ENCODE results near the gene MROH2A.

The MROH2A gene

GRCh38 chr2:233807215-233807865, 29.2 kb downstream of the MROH2A start:
- H3K4me2 ChIP-seq (ENCODE audit: low read depth, low read length, poor library complexity, severe bottlenecking): no peak overlapping the region
- H3K36me3 ChIP-seq (ENCODE audit: insufficient read depth, low read length): no peaks in the 10 kb centered on the region
- no peaks in the 10 kb centered on the region for H3K4me1 ChIP-seq (ENCODE audit: insufficient read depth, low read length, poor library complexity, severe bottlenecking)
- H3K9ac ChIP-seq (ENCODE audit: low read depth, low read length, poor library complexity, severe bottlenecking): no peak overlapping the region
- no peak overlapping the region for H3K4me3 ChIP-seq (ENCODE audit: low read length, poor library complexity, severe bottlenecking)
- no peaks in the 10 kb centered on the region for H3F3A ChIP-seq (ENCODE audit: low read depth)
- no peaks in the 10 kb centered on the region for H4K20me1 ChIP-seq (ENCODE audit: insufficient read depth, low read length, poor library complexity, severe bottlenecking)
- TF ChIP-seq, protein P1, sequence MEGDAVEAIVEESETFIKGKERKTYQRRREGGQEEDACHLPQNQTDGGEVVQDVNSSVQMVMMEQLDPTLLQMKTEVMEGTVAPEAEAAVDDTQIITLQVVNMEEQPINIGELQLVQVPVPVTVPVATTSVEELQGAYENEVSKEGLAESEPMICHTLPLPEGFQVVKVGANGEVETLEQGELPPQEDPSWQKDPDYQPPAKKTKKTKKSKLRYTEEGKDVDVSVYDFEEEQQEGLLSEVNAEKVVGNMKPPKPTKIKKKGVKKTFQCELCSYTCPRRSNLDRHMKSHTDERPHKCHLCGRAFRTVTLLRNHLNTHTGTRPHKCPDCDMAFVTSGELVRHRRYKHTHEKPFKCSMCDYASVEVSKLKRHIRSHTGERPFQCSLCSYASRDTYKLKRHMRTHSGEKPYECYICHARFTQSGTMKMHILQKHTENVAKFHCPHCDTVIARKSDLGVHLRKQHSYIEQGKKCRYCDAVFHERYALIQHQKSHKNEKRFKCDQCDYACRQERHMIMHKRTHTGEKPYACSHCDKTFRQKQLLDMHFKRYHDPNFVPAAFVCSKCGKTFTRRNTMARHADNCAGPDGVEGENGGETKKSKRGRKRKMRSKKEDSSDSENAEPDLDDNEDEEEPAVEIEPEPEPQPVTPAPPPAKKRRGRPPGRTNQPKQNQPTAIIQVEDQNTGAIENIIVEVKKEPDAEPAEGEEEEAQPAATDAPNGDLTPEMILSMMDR (conservative IDR thresholded peaks at IDR 0.05; ENCODE audit: low read length): no peak
- TF ChIP-seq EZH2phosphoT487 (IDR thresholded peaks at IDR 0.05; ENCODE audit: borderline replicate concordance): no peak
- no peak overlapping the region for H2AFZ ChIP-seq (ENCODE audit: low read length)
- H3K9me2 ChIP-seq (replicated peaks; ENCODE audit: low read depth, low read length): no peaks in the 10 kb centered on the region
- H3K9me3 ChIP-seq (ENCODE audit: insufficient read depth, low read depth, low read length): no peaks in the 10 kb centered on the region
- H3K79me2 ChIP-seq (ENCODE audit: insufficient read depth, low read length): no peaks in the 10 kb centered on the region
- H3K27me3 ChIP-seq (ENCODE audit: insufficient read depth, low read length, poor library complexity, severe bottlenecking): no peaks in the 10 kb centered on the region

DNA sequence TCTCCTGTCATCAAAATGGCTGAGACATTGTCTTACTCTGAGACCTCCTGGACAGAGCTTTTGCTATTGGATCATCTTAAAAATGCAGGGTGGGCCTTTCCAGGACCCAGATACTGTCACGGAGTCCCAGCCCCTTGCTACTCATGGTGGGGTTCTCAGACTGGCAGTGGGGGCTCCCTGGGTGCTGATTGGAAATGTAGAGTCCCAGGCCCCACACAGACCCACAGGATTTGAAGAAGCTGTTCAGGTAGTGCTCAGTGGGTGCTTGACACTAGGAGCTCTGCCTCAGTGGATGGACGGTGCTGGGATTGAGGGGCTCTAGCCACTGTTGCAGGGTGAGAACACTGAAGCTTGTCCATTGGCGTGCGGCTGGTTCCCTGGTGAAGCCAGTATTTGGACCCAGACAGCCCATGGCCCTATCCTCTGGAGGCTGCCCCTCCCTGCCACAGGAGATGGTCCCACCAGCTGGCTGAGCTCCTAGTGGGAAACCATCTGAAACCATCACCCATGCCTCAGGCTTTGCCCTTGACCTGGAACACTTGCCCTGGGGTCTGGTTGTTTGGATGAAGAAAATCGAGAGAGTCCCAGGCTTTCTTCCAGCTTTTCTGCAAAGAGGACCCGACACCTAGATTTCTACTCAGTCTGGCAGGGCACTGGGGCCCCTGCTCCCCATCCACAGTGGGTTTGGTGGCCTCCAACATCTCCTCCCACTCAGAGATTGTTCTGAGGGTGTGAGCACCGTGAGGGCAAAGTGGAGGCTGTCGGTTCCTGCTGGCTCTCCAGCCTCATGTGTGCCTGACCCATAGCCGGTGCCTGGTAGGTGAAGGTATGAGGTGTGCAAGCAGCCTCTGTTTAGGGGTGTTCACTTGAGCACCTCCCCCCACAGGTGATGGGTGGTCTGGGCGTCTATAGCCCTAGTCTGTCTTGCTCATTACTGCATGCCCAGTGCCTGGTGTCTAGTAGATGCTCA, 30.1 kb downstream of the MROH2A start:
- no peaks in the 10 kb centered on the region for H3K9me2 ChIP-seq (replicated peaks; ENCODE audit: low read depth, low read length)
- H3K4me3 ChIP-seq (ENCODE audit: low read length, poor library complexity, severe bottlenecking): no peak overlapping the region
- H3K9me3 ChIP-seq (ENCODE audit: insufficient read depth, low read depth, low read length): no peaks in the 10 kb centered on the region
- no peak for TF ChIP-seq EZH2phosphoT487 (IDR thresholded peaks at IDR 0.05; ENCODE audit: borderline replicate concordance)
- TF ChIP-seq, protein P1 (conservative IDR thresholded peaks at IDR 0.05; ENCODE audit: low read length): no peak
- H3K4me2 ChIP-seq (ENCODE audit: low read depth, low read length, poor library complexity, severe bottlenecking): no peak overlapping the region
- H2AFZ ChIP-seq (ENCODE audit: low read length): no peak overlapping the region
- H3K36me3 ChIP-seq (ENCODE audit: insufficient read depth, low read length): no peaks in the 10 kb centered on the region
- no peaks in the 10 kb centered on the region for H3K27me3 ChIP-seq (ENCODE audit: insufficient read depth, low read length, poor library complexity, severe bottlenecking)
- no peaks in the 10 kb centered on the region for H3K79me2 ChIP-seq (ENCODE audit: insufficient read depth, low read length)
- H3K4me1 ChIP-seq (ENCODE audit: insufficient read depth, low read length, poor library complexity, severe bottlenecking): no peaks in the 10 kb centered on the region
- H3F3A ChIP-seq (ENCODE audit: low read depth): no peaks in the 10 kb centered on the region
- no peak overlapping the region for H3K9ac ChIP-seq (ENCODE audit: low read depth, low read length, poor library complexity, severe bottlenecking)
- no peaks in the 10 kb centered on the region for H4K20me1 ChIP-seq (ENCODE audit: insufficient read depth, low read length, poor library complexity, severe bottlenecking)

DNA sequence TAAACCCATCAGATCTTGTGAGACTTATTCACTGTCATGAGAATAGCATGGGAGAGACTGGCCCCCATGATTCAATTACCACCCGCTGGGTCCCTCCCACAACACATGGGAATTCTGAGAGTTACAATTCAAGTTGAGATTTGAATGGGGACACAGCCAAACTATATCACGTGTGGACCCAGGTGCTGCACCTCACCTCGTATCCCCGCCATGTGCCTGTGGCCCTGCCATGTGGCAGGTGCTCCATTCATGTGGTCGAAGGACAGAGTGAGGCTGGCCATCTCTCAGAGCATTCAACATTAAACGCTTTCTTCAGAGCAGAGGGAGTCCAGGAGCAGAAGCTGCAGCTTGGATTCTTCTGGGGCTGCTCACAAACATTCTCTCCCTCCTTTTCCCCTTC, 32.3 kb downstream of the MROH2A start:
- no peaks in the 10 kb centered on the region for H3K27me3 ChIP-seq (ENCODE audit: insufficient read depth, low read length, poor library complexity, severe bottlenecking)
- TF ChIP-seq, protein P1 (conservative IDR thresholded peaks at IDR 0.05; ENCODE audit: low read length): no peak
- TF ChIP-seq EZH2phosphoT487 (IDR thresholded peaks at IDR 0.05; ENCODE audit: borderline replicate concordance): no peak

More for the DNA sequence above, 32.3 kb downstream of the MROH2A start:
- Histone ChIP-seq H3K4me3 (ENCODE audit: low read length, poor library complexity, severe bottlenecking) (no peak overlapping the region), H3K4me2 (ENCODE audit: low read depth, low read length, poor library complexity, severe bottlenecking) (no peak overlapping the region), H3F3A (ENCODE audit: low read depth) (no peaks in the 10 kb centered on the region), H3K79me2 (ENCODE audit: insufficient read depth, low read length) (no peaks in the 10 kb centered on the region), H3K9ac (ENCODE audit: low read depth, low read length, poor library complexity, severe bottlenecking) (no peak overlapping the region), H2AFZ (ENCODE audit: low read length) (no peak overlapping the region), H3K36me3 (ENCODE audit: insufficient read depth, low read length) (no peaks in the 10 kb centered on the region), H4K20me1 (ENCODE audit: insufficient read depth, low read length, poor library complexity, severe bottlenecking) (no peaks in the 10 kb centered on the region), H3K9me3 (ENCODE audit: insufficient read depth, low read depth, low read length) (no peaks in the 10 kb centered on the region), H3K4me1 (ENCODE audit: insufficient read depth, low read length, poor library complexity, severe bottlenecking) (no peaks in the 10 kb centered on the region), H3K9me2 (replicated peaks; ENCODE audit: low read depth, low read length) (no peaks in the 10 kb centered on the region)
